Fibroblast of lung (primary cell): ENCODE data around the gene RNF11.

Experiments
- CTCF ChIP-seq, 2 donors: IDR thresholded peaks in 1 of 2; conservative IDR thresholded peaks in 1 of 2; 1 replicate in 1 of 2; 2 replicates in 1 of 2; pipeline ENCODE4 v1.5.1; 2011 to 2012; ENCODE audit warnings: low read length in 2 of 2, control low read depth in 1 of 2, inconsistent platforms in 1 of 2, low read depth in 1 of 2, mild to moderate bottlenecking in 1 of 2
- EZH2 ChIP-seq: IDR thresholded peaks from 2 replicates; pipeline ENCODE4 v1.5.1; 2012; ENCODE audit warnings: low read length, control low read depth, mild to moderate bottlenecking; ENCODE audit errors: missing control alignments

- TF ChIP-seq CTCF (conservative IDR thresholded peaks at IDR 0.05 in 1 of 2, IDR thresholded peaks at IDR 0.05 in 1 of 2; ENCODE audit: low read depth in 1 of 2, low read length in 2 of 2) (no peak), EZH2 (no peak)
Observed at GRCh38 chr1:51242546-51242945, 6.5 kb downstream of the RNF11 start.
